PC-9 (cell line): ENCODE results near the gene IL3RA. TPM values are rescaled to one million over a fixed set of nuclear protein-coding genes. Genes with fewer than 3 reads are reported as not detected.

ENCODE experiments used
- BruUV-seq: library from RNA; stranded (reverse); fragments of 400-500 nt; replicated peaks from 2 replicates; lab custom pipeline; 2021; lab: Mats Ljungman, UMichigan
- CTCF ChIA-PET: fragments of 300-600 bp; sonication (Branson Sonifier 250); formaldehyde crosslinking; loops from one replicate; lab custom pipeline; 2022; ENCODE audit warnings: antibody characterized with exemption; lab: Charles Lee
- POLR2A ChIA-PET: fragments of 300-600 bp; sonication (Branson Sonifier 250); formaldehyde crosslinking; loops from one replicate; lab custom pipeline; 2022; ENCODE audit warnings: antibody characterized with exemption; ENCODE audit not compliant: unreplicated experiment; lab: Charles Lee
- DNase-seq, 2 experiments: peaks; one replicate each; pipeline versions ENCODE4 v3.0.0 to v3.0.0-alpha.2; 2015 to 2022; ENCODE audit warnings: mixed read lengths in 1 of 2
- H2AFZ ChIP-seq: fragments of 200-600 bp; sonication (generic); 2 replicates; pipeline ENCODE4 v1.8.1; 2017; ENCODE audit warnings: antibody characterized with exemption
- H3F3A ChIP-seq: fragments of 200-600 bp; sonication (generic); 2 replicates; pipeline ENCODE4 v1.8.1; 2017; ENCODE audit warnings: antibody characterized with exemption, mild to moderate bottlenecking, low read depth; ENCODE audit not compliant: insufficient read depth
- H3K27ac ChIP-seq: fragments of 200-600 bp; sonication (generic); 2 replicates; pipeline ENCODE4 v1.6.1; 2016; ENCODE audit warnings: mixed run types
- H3K27me3 ChIP-seq: fragments of 200-600 bp; sonication (generic); 2 replicates; pipeline ENCODE4 v1.6.1; 2016; ENCODE audit warnings: low read depth, mixed run types; ENCODE audit not compliant: insufficient read depth
- H3K36me3 ChIP-seq: fragments of 200-600 bp; sonication (generic); 2 replicates; pipeline ENCODE4 v1.6.1; 2016; ENCODE audit warnings: low read depth, mixed run types
- H3K4me1 ChIP-seq: fragments of 200-600 bp; sonication (generic); replicated peaks from 2 replicates; pipeline ENCODE4 v1.6.1; 2016; ENCODE audit warnings: mixed run types; ENCODE audit not compliant: insufficient read depth
- H3K4me2 ChIP-seq: fragments of 200-600 bp; sonication (generic); 2 replicates; pipeline ENCODE4 v1.6.1; 2017; ENCODE audit warnings: mixed run types
- H3K4me3 ChIP-seq: fragments of 200-600 bp; sonication (generic); 2 replicates; pipeline ENCODE4 v1.6.1; 2016; ENCODE audit warnings: mixed run types
- H3K79me2 ChIP-seq: fragments of 200-600 bp; sonication (generic); 2 replicates; pipeline ENCODE4 v1.6.1; 2017; ENCODE audit warnings: low read depth, mixed run types
- H3K9me2 ChIP-seq: fragments of 200-600 bp; sonication (generic); 2 replicates; pipeline ENCODE4 v1.8.1; 2017; ENCODE audit warnings: mild to moderate bottlenecking; ENCODE audit not compliant: insufficient read depth
- H3K9me3 ChIP-seq: fragments of 200-600 bp; sonication (generic); 2 replicates; pipeline ENCODE4 v1.8.1; 2016; ENCODE audit warnings: low read depth; ENCODE audit not compliant: insufficient read depth
- H4K20me1 ChIP-seq: fragments of 200-600 bp; sonication (generic); 2 replicates; pipeline ENCODE4 v1.8.1; 2017; ENCODE audit not compliant: insufficient read depth
- CTCF ChIP-seq: fragments of 200-600 bp; sonication (generic); conservative IDR thresholded peaks from 2 replicates; pipeline ENCODE4 v1.6.1; 2017; ENCODE audit warnings: mixed run types, antibody characterized with exemption, mild to moderate bottlenecking, moderate library complexity
- EZH2 ChIP-seq: fragments of 200-600 bp; sonication (generic); IDR thresholded peaks from 2 replicates; pipeline ENCODE4 v1.8.0; 2017; ENCODE audit warnings: antibody characterized with exemption, low read depth
- intact Hi-C: fragments of 100-400 bp; cut with micrococcal nuclease; formaldehyde crosslinking; loops from one replicate; pipeline ENCODE4 v1.10.0; 2022; ENCODE audit not compliant: unreplicated experiment
- total RNA-seq: library from RNA; stranded (reverse); gene quantifications from 2 replicates; pipeline ENCODE4 v1.2.3, GENCODE V29; 2021

The IL3RA gene
- total RNA-seq, 1 experiment from 2014 or later: not detected

- DNase-seq: no peak
- H3K79me2 ChIP-seq: peaks cover 31% of the 10 kb centered on the region
- no peaks in the 10 kb centered on the region for H3K27me3 ChIP-seq
- no peaks in the 10 kb centered on the region for H3K9me2 ChIP-seq
- H3F3A ChIP-seq: no peaks in the 10 kb centered on the region
- H4K20me1 ChIP-seq: peaks cover 4% of the 10 kb centered on the region; the same call in 1 of the 2 replicates
- no peaks in the 10 kb centered on the region; the same call in 1 of the 2 replicates for H3K4me1 ChIP-seq
- no peak overlapping the region for H3K4me3 ChIP-seq
- BruUV-seq: no TSS peak
- no peaks in the 10 kb centered on the region for H3K9me3 ChIP-seq
- intact Hi-C loops: no loop called here
- TF ChIP-seq CTCF (no peak), EZH2 (no peak)
- POLR2A ChIA-PET: no interaction called here
- H3K27ac ChIP-seq: no peak overlapping the region
- CTCF ChIA-PET: no interaction called here
- H3K4me2 ChIP-seq: no peak overlapping the region
- H2AFZ ChIP-seq: no peak overlapping the region
- H3K36me3 ChIP-seq: no peaks in the 10 kb centered on the region
Measured at GRCh38 chrX:1397441-1398270, 61.1 kb downstream of the IL3RA start.

GRCh38 chrX:1398431-1399340, 62.1 kb downstream of the IL3RA start:
- H3K79me2 ChIP-seq: peaks cover 23% of the 10 kb centered on the region
- no peaks in the 10 kb centered on the region for H3K9me3 ChIP-seq
- BruUV-seq: no TSS peak
- no peaks in the 10 kb centered on the region for H3K9me2 ChIP-seq
- no peak overlapping the region for H3K4me2 ChIP-seq
- no peak overlapping the region for H3K27ac ChIP-seq
- H3F3A ChIP-seq: no peaks in the 10 kb centered on the region
- no peak for DNase-seq
- no peak for TF ChIP-seq EZH2
- no peak for TF ChIP-seq CTCF
- peaks cover 4% of the 10 kb centered on the region; the same call in 1 of the 2 replicates for H4K20me1 ChIP-seq
- intact Hi-C loops: no loop called here
- no peaks in the 10 kb centered on the region; the same call in 1 of the 2 replicates for H3K4me1 ChIP-seq
- ChIA-PET CTCF (no interaction called here), POLR2A (no interaction called here)
- H3K36me3 ChIP-seq: peaks cover 8% of the 10 kb centered on the region
- no peak overlapping the region for H2AFZ ChIP-seq
- no peaks in the 10 kb centered on the region for H3K27me3 ChIP-seq
- no peak overlapping the region for H3K4me3 ChIP-seq

GRCh38 chrX:1400049-1400448, 63.5 kb downstream of the IL3RA start:
- Histone ChIP-seq H3K4me3 (no peak overlapping the region), H3K4me2 (no peak overlapping the region), H3K9me3 (no peaks in the 10 kb centered on the region), H2AFZ (no peak overlapping the region), H3K9me2 (no peaks in the 10 kb centered on the region), H3K27ac (no peak overlapping the region), H3K4me1 (no peaks in the 10 kb centered on the region), H3F3A (no peaks in the 10 kb centered on the region), H4K20me1 (0 out of 2 replicates have a peak, but pooled peaks cover 4% of the 10 kb centered on the region), H3K79me2 (peaks cover 10% of the 10 kb centered on the region), H3K36me3 (peaks cover 18% of the 10 kb centered on the region), H3K27me3 (no peaks in the 10 kb centered on the region)
- intact Hi-C loops: no loop called here
- POLR2A ChIA-PET: no interaction called here
- no peak for DNase-seq
- CTCF ChIA-PET: no interaction called here
- no TSS peak for BruUV-seq
- no peak for TF ChIP-seq CTCF
- no peak for TF ChIP-seq EZH2
